ENCODE measurements around the gene ZBTB21.
"Not testable (repeated sequence)": the region's sequence is repeated elsewhere in the genome, so short reads cannot be mapped to it uniquely, and the experiment has no call there.

The ZBTB21 gene

GRCh38 chr21:42006765-42007164, 3.4 kb downstream of the ZBTB21 start:
- H3K27ac Mint-ChIP-seq = peak overlapping the region in 1 of 2 donors; percentile 2
- peaks cover 30% of the 10 kb centered on the region for H3K36me3 Mint-ChIP-seq (ENCODE audit: insufficient read depth)
- peaks cover 13 to 37% of the 10 kb centered on the region in 2 donors for H3K4me1 Mint-ChIP-seq (ENCODE audit: low read depth in 2 of 2)
- no peak for ATAC-seq (replicated peaks)
- H3K27me3 Mint-ChIP-seq = no peaks in the 10 kb centered on the region
- no peaks in the 10 kb centered on the region for H3K9me3 Mint-ChIP-seq
- H3K4me3 Mint-ChIP-seq = no peak overlapping the region
- DNase-seq = no peak

- H3K4me3 Mint-ChIP-seq = no peak overlapping the region
- peaks cover 36% of the 10 kb centered on the region for H3K36me3 Mint-ChIP-seq (ENCODE audit: insufficient read depth)
- H3K9me3 Mint-ChIP-seq = no peaks in the 10 kb centered on the region
- H3K27ac Mint-ChIP-seq = peak overlapping the region in 1 of 2 donors; percentile 13
- DNase-seq (no peak), ATAC-seq (replicated peaks) (no peak)
- H3K27me3 Mint-ChIP-seq = no peaks in the 10 kb centered on the region
- peaks cover 13 to 41% of the 10 kb centered on the region in 2 donors for H3K4me1 Mint-ChIP-seq (ENCODE audit: low read depth in 2 of 2)
These were observed 5.6 kb downstream of the ZBTB21 start for GRCh38 chr21:42004406-42005199.

GRCh38 chr21:42003051-42003461, 7.1 kb downstream of the ZBTB21 start:
- H3K27me3 Mint-ChIP-seq = no peaks in the 10 kb centered on the region
- peak overlapping the region in 1 of 2 donors; percentile 44 for H3K4me3 Mint-ChIP-seq
- no peak overlapping the region for H3K27ac Mint-ChIP-seq
- peaks cover 13 to 46% of the 10 kb centered on the region in 2 donors for H3K4me1 Mint-ChIP-seq (ENCODE audit: low read depth in 2 of 2)
- DNase-seq = no peak
- ATAC-seq (replicated peaks) = no peak
- peaks cover 31% of the 10 kb centered on the region for H3K36me3 Mint-ChIP-seq (ENCODE audit: insufficient read depth)
- H3K9me3 Mint-ChIP-seq = no peaks in the 10 kb centered on the region

- Mint-ChIP-seq H3K4me3 (no peak overlapping the region), H3K9me3 (no peaks in the 10 kb centered on the region), H3K27ac (no peak overlapping the region), H3K36me3 (ENCODE audit: insufficient read depth) (peaks cover 34% of the 10 kb centered on the region), H3K4me1 (ENCODE audit: low read depth in 2 of 2) (peaks cover 13 to 46% of the 10 kb centered on the region in 2 donors), H3K27me3 (no peaks in the 10 kb centered on the region)
- DNase-seq (no peak), ATAC-seq (replicated peaks) (peak; percentile 52)
These were observed 7.7 kb downstream of the ZBTB21 start for GRCh38 chr21:42002421-42002958.

- Mint-ChIP-seq H3K4me1 (ENCODE audit: low read depth in 2 of 2) (peaks cover 13 to 41% of the 10 kb centered on the region in 2 donors), H3K36me3 (ENCODE audit: insufficient read depth) (peaks cover 41% of the 10 kb centered on the region), H3K27ac (peak overlapping the region in 1 of 2 donors; percentile 18), H3K9me3 (no peaks in the 10 kb centered on the region), H3K27me3 (no peaks in the 10 kb centered on the region), H3K4me3 (no peak overlapping the region)
- DNase-seq (no peak), ATAC-seq (replicated peaks) (no peak)
These were observed 8.4 kb downstream of the ZBTB21 start for GRCh38 chr21:42001781-42002180.

GRCh38 chr21:42000908-42001307, 9.3 kb downstream of the ZBTB21 start:
- H3K36me3 Mint-ChIP-seq (ENCODE audit: insufficient read depth) = peaks cover 43% of the 10 kb centered on the region

GRCh38 chr21:41997657-41998056, 12.5 kb downstream of the ZBTB21 start:
- no peak overlapping the region for H3K27ac Mint-ChIP-seq
- H3K4me3 Mint-ChIP-seq = no peak overlapping the region
- ATAC-seq (replicated peaks) (no peak), DNase-seq (no peak)
- peaks cover 65% of the 10 kb centered on the region for H3K36me3 Mint-ChIP-seq (ENCODE audit: insufficient read depth)
- peaks cover 9 to 23% of the 10 kb centered on the region in 2 donors for H3K4me1 Mint-ChIP-seq (ENCODE audit: low read depth in 2 of 2)
- no peaks in the 10 kb centered on the region for H3K9me3 Mint-ChIP-seq
- no peaks in the 10 kb centered on the region for H3K27me3 Mint-ChIP-seq

More at GRCh38 chr21:42000908-42001307, 9.3 kb downstream of the ZBTB21 start:
- Mint-ChIP-seq H3K27ac (peak overlapping the region in 1 of 2 donors; percentile 18), H3K27me3 (no peaks in the 10 kb centered on the region), H3K9me3 (no peaks in the 10 kb centered on the region), H3K4me1 (ENCODE audit: low read depth in 2 of 2) (peaks cover 9 to 38% of the 10 kb centered on the region in 2 donors), H3K4me3 (no peak overlapping the region)
- ATAC-seq (replicated peaks) (no peak), DNase-seq (no peak)

- Mint-ChIP-seq H3K36me3 (ENCODE audit: insufficient read depth) (peaks cover 71% of the 10 kb centered on the region), H3K9me3 (no peaks in the 10 kb centered on the region), H3K27ac (no peak overlapping the region), H3K27me3 (no peaks in the 10 kb centered on the region), H3K4me3 (no peak overlapping the region), H3K4me1 (ENCODE audit: low read depth in 2 of 2) (peaks cover 6 to 9% of the 10 kb centered on the region in 2 donors)
- ATAC-seq (replicated peaks) (no peak), DNase-seq (no peak)
These were observed 14.6 kb downstream of the ZBTB21 start for GRCh38 chr21:41995577-41995976.

GRCh38 chr21:41994613-41995012, 15.5 kb downstream of the ZBTB21 start:
- not testable (repeated sequence) for H3K27me3 Mint-ChIP-seq; DNase-seq; H3K9me3 Mint-ChIP-seq; ATAC-seq (replicated peaks); H3K4me3 Mint-ChIP-seq; H3K4me1 Mint-ChIP-seq (ENCODE audit: low read depth in 2 of 2)
- Mint-ChIP-seq H3K36me3 (ENCODE audit: insufficient read depth) (peaks cover 68% of the 10 kb centered on the region), H3K27ac (peak overlapping the region in 1 of 2 donors; percentile 4)

- H3K27me3 Mint-ChIP-seq = no peaks in the 10 kb centered on the region
- DNase-seq (no peak), ATAC-seq (replicated peaks) (no peak)
- H3K4me1 Mint-ChIP-seq (ENCODE audit: low read depth in 2 of 2) = peaks cover 6 to 7% of the 10 kb centered on the region in 2 donors
- H3K4me3 Mint-ChIP-seq = no peak overlapping the region
- no peak overlapping the region for H3K27ac Mint-ChIP-seq
- no peaks in the 10 kb centered on the region for H3K9me3 Mint-ChIP-seq
- H3K36me3 Mint-ChIP-seq (ENCODE audit: insufficient read depth) = peaks cover 71% of the 10 kb centered on the region
These were observed 16.4 kb downstream of the ZBTB21 start for GRCh38 chr21:41993744-41994143.

- H3K9me3 Mint-ChIP-seq = no peaks in the 10 kb centered on the region
- H3K27me3 Mint-ChIP-seq = no peaks in the 10 kb centered on the region
- ATAC-seq (replicated peaks) (no peak), DNase-seq (no peak)
- no peak overlapping the region for H3K4me3 Mint-ChIP-seq
- peaks cover 61% of the 10 kb centered on the region for H3K36me3 Mint-ChIP-seq (ENCODE audit: insufficient read depth)
- peaks cover 4% of the 10 kb centered on the region in 2 donors for H3K4me1 Mint-ChIP-seq (ENCODE audit: low read depth in 2 of 2)
- H3K27ac Mint-ChIP-seq = peak overlapping the region in 1 of 2 donors; percentile 36
These were observed 17.6 kb downstream of the ZBTB21 start for GRCh38 chr21:41992576-41992975.

GRCh38 chr21:41991659-41992058, 18.5 kb downstream of the ZBTB21 start:
- Mint-ChIP-seq H3K27me3 (no peaks in the 10 kb centered on the region), H3K27ac (no peak overlapping the region), H3K4me1 (ENCODE audit: low read depth in 2 of 2) (peaks cover 4% of the 10 kb centered on the region in 2 donors), H3K4me3 (no peak overlapping the region), H3K9me3 (no peaks in the 10 kb centered on the region), H3K36me3 (ENCODE audit: insufficient read depth) (peaks cover 52% of the 10 kb centered on the region)
- no peak for DNase-seq
- no peak for ATAC-seq (replicated peaks)

- peaks cover under 1 to 2% of the 10 kb centered on the region in 2 donors for H3K4me1 Mint-ChIP-seq (ENCODE audit: low read depth in 2 of 2)
- ATAC-seq (replicated peaks) (no peak), DNase-seq (no peak)
- H3K27ac Mint-ChIP-seq = no peak overlapping the region
- no peaks in the 10 kb centered on the region for H3K27me3 Mint-ChIP-seq
- H3K9me3 Mint-ChIP-seq = no peaks in the 10 kb centered on the region
- H3K4me3 Mint-ChIP-seq = no peak overlapping the region
- peaks cover 41% of the 10 kb centered on the region for H3K36me3 Mint-ChIP-seq (ENCODE audit: insufficient read depth)
These were observed 20.5 kb downstream of the ZBTB21 start for GRCh38 chr21:41989698-41990097.

GRCh38 chr21:41987310-41987709, 22.9 kb downstream of the ZBTB21 start:
- peaks cover 0 to 5% of the 10 kb centered on the region in 2 donors for H3K9me3 Mint-ChIP-seq
- peaks cover 0 to 4% of the 10 kb centered on the region in 2 donors for H3K27me3 Mint-ChIP-seq
- H3K4me3 Mint-ChIP-seq = no peak overlapping the region
- peaks cover 0 to 1% of the 10 kb centered on the region in 2 donors for H3K4me1 Mint-ChIP-seq (ENCODE audit: low read depth in 2 of 2)
- ATAC-seq (replicated peaks) = no peak
- H3K36me3 Mint-ChIP-seq (ENCODE audit: insufficient read depth) = peaks cover 20% of the 10 kb centered on the region
- H3K27ac Mint-ChIP-seq = no peak overlapping the region
- DNase-seq = no peak
